HCT116 (cell line): ENCODE results near the gene CAMSAP1. TPM values are rescaled to one million over a fixed set of nuclear protein-coding genes. Genes with fewer than 3 reads are reported as not detected.

Experiments
- ATAC-seq: fragments of 200-7000 bp; cut with Tn5 transposase; 2 replicates; pipeline ENCODE4 v1.9.1; 2020; ENCODE audit warnings: mild to moderate bottlenecking, moderate library complexity
- BruUV-seq: library from RNA; stranded (reverse); fragments of 400-500 nt; replicated peaks from 2 replicates; lab custom pipeline; 2021; lab: Mats Ljungman, UMichigan
- CTCF ChIA-PET: fragments of 300-600 bp; sonication (Branson Sonifier 250); formaldehyde crosslinking; loops from one replicate; lab custom pipeline; 2021; ENCODE audit warnings: antibody characterized with exemption; lab: Charles Lee
- POLR2A ChIA-PET: fragments of 300-600, 350-600 bp; sonication (Branson Sonifier 250); formaldehyde crosslinking; loops from one replicate; lab custom pipeline; 2021; ENCODE audit warnings: antibody characterized with exemption; lab: Charles Lee
- RAD21 ChIA-PET, 2 experiments: fragments of 300-600 bp; sonication (Branson Sonifier 250); formaldehyde crosslinking; loops; one replicate each; lab custom pipeline; 2023; ENCODE audit warnings: low total read pairs in 2 of 2; ENCODE audit not compliant: uncharacterized antibody in 2 of 2, unreplicated experiment in 2 of 2, low non-redundant PET in 1 of 2; lab: Charles Lee
- DNase-seq: peaks from one replicate; pipeline ENCODE4 v3.0.0-alpha.2; 2010; ENCODE audit warnings: low read depth, low spot score
- H2AFZ ChIP-seq: fragments of 200-600 bp; shearing (Covaris generic), sonication (generic); 2 replicates; pipeline ENCODE4 v1.6.1; 2017; ENCODE audit warnings: low read depth, mixed run types, mixed read lengths, antibody characterized with exemption, low read length; ENCODE audit not compliant: poor library complexity, severe bottlenecking
- H3K27ac ChIP-seq: 2 replicates; pipeline ENCODE4 v1.5.1; 2012; ENCODE audit warnings: low read depth, low read length
- H3K27me3 ChIP-seq: fragments of 200-600 bp; sonication (generic); 2 replicates; pipeline ENCODE4 v1.6.1; 2016; ENCODE audit warnings: mixed run types, low read length, mixed read lengths; ENCODE audit not compliant: insufficient read depth
- H3K36me3 ChIP-seq, 2 experiments: fragments of 200-500 bp in 1 of 2; fragments of 200-600 bp in 1 of 2; sonication (Bioruptor generic) in 1 of 2; sonication (generic) in 1 of 2; 2 replicates each; pipeline versions ENCODE4 v1.5.1 to v1.6.1; 2014 to 2016; ENCODE audit warnings: low read length in 2 of 2, inconsistent platforms in 1 of 2, mixed read lengths in 1 of 2, mixed run types in 1 of 2; ENCODE audit not compliant: insufficient read depth in 2 of 2, control insufficient read depth in 1 of 2
- H3K4me1 ChIP-seq, 2 experiments: fragments of 200-600 bp in 1 of 2; sonication (generic) in 1 of 2; 2 replicates each; pipeline versions ENCODE4 v1.5.1 to v1.6.1; 2012 to 2017; ENCODE audit warnings: low read length in 2 of 2, inconsistent platforms in 1 of 2, mild to moderate bottlenecking in 1 of 2, mixed read lengths in 1 of 2, mixed run types in 1 of 2, moderate library complexity in 1 of 2; ENCODE audit not compliant: insufficient read depth in 2 of 2, control insufficient read depth in 1 of 2
- H3K4me2 ChIP-seq: fragments of 200-600 bp; sonication (generic); 2 replicates; pipeline ENCODE4 v1.6.1; 2017; ENCODE audit warnings: mixed run types, low read length, mixed read lengths
- H3K4me3 ChIP-seq, 2 experiments: fragments of 200-600 bp in 1 of 2; sonication (generic) in 1 of 2; replicated peaks in 1 of 2; 2 replicates each; pipeline ENCODE4 v1.5.1; 2011 to 2016; ENCODE audit warnings: low read length in 2 of 2, control low read depth in 1 of 2, low read depth in 1 of 2, mild to moderate bottlenecking in 1 of 2, mixed read lengths in 1 of 2, mixed run types in 1 of 2
- H3K79me2 ChIP-seq: fragments of 200-600 bp; sonication (generic); 2 replicates; pipeline ENCODE4 v1.6.1; 2017; ENCODE audit warnings: mild to moderate bottlenecking, mixed run types, low read length, moderate library complexity, mixed read lengths; ENCODE audit not compliant: insufficient read depth
- H3K9ac ChIP-seq: fragments of 200-600 bp; sonication (generic); 2 replicates; pipeline ENCODE4 v1.6.1; 2016; ENCODE audit warnings: low read length, mixed read lengths
- H3K9me2 ChIP-seq: fragments of 200-600 bp; sonication (generic), shearing (Covaris generic); 2 replicates; pipeline ENCODE4 v1.6.1; 2017; ENCODE audit warnings: mixed run types, mild to moderate bottlenecking, moderate library complexity; ENCODE audit not compliant: insufficient read depth
- H3K9me3 ChIP-seq, 2 experiments: fragments of 200-500 bp in 1 of 2; fragments of 200-600 bp in 1 of 2; sonication (Bioruptor generic) in 1 of 2; sonication (generic) in 1 of 2; 2 replicates each; pipeline ENCODE4 v1.6.1; 2014 to 2017; ENCODE audit warnings: low read length in 2 of 2, mixed read lengths in 2 of 2, inconsistent platforms in 1 of 2, low read depth in 1 of 2, mild to moderate bottlenecking in 1 of 2, mixed run types in 1 of 2, moderate library complexity in 1 of 2; ENCODE audit not compliant: control insufficient read depth in 1 of 2, insufficient read depth in 1 of 2
- H4K20me1 ChIP-seq: fragments of 200-600 bp; sonication (generic), shearing (Covaris generic); 2 replicates; pipeline ENCODE4 v1.6.1; 2017; ENCODE audit warnings: mixed run types, mild to moderate bottlenecking, moderate library complexity; ENCODE audit not compliant: insufficient read depth
- CBX3 ChIP-seq: IDR thresholded peaks from 2 replicates; pipeline ENCODE4 v1.6.1; 2012; ENCODE audit warnings: low read depth
- RAD21 ChIP-seq: IDR thresholded peaks from 2 replicates; pipeline ENCODE4 v1.6.1; 2012; ENCODE audit warnings: low read depth, mild to moderate bottlenecking
- ZNF274 ChIP-seq: fragments of 200-500 bp; sonication (Bioruptor generic); IDR thresholded peaks from 2 replicates; pipeline ENCODE4 v1.6.1; 2014; ENCODE audit warnings: mild to moderate bottlenecking, low read depth, low read length, inconsistent platforms
- intact Hi-C: fragments of 100-400 bp; cut with micrococcal nuclease; formaldehyde crosslinking; loops from 2 replicates; pipeline ENCODE4 v1.10.0; 2022
- total RNA-seq: library from RNA; stranded (reverse); gene quantifications from one replicate; pipeline ENCODE4 v1.2.1, GENCODE V29; 2021; ENCODE audit not compliant: unreplicated experiment
- TF ChIP-seq, protein P1 (sequence below): IDR thresholded peaks from 2 replicates; pipeline ENCODE4 v1.6.1; 2012
- TF ChIP-seq, protein P2 (sequence below), 3 experiments: fragments of 200-600 bp in 1 of 3; sonication (generic) in 1 of 3; IDR thresholded peaks in 2 of 3; conservative IDR thresholded peaks in 1 of 3; 2 replicates each; pipeline ENCODE4 v1.5.1; 2012 to 2017; ENCODE audit warnings: low read depth in 2 of 3, low read length in 2 of 3, antibody characterized with exemption in 1 of 3, borderline replicate concordance in 1 of 3, control low read depth in 1 of 3, mild to moderate bottlenecking in 1 of 3, mixed read lengths in 1 of 3, mixed run types in 1 of 3, moderate library complexity in 1 of 3; ENCODE audit not compliant: insufficient read depth in 1 of 3

CAMSAP1 gene
- total RNA-seq, 1 experiment from 2014 or later = 33.1 TPM

DNA sequence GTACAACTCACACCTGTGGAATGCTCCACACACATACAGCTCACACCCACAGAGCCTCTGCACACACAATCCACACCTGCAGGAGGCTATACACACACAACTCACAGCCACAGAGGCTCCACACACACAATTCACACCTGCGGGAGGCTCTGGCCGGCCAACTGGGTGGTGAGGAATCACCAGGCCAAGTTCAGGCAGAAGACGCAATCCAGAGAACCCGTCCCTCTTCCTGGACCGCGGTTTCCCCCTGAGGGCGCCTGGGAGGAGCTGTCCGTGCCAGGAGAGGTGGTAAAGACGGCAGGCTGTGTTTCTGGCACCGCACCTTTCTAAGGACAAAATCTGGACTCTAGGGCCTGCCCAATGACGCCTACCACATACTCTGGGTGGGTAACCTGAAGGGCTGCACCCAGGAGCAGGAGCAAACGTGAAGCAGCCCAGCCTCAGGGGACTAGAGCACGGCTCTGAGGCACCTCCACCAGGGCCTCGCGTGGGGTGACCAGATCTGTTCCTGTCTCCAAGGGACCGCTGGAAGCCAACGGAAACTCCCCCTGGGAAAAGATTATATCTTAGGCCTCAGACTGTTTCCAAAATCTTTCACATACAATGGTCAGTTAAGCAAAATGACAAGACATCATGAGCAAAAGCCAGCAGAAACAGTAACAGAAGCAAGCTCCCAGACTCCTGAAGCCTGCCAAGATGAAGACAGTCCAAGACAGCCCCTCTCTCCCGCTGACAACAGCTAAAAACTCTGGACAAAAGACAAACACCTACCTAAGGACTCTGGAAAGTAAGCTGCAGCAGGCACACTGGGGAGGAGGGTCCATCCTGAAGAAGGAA is 16.9 kb downstream of the CAMSAP1 start:
- ChIA-PET POLR2A (no interaction called here), CTCF (interaction anchor here (0.6 kb wide), 1 partner anchor 14 kb away, joined by 5 read pairs; no protein-coding TSS in a partner anchor), RAD21 (no interaction called here)
- H2AFZ ChIP-seq = no peak overlapping the region
- H3K9me3 ChIP-seq = no peaks in the 10 kb centered on the region
- TF ChIP-seq RAD21 (no peak), ZNF274 (no peak), CBX3 (no peak)
- TF ChIP-seq, protein P1, sequence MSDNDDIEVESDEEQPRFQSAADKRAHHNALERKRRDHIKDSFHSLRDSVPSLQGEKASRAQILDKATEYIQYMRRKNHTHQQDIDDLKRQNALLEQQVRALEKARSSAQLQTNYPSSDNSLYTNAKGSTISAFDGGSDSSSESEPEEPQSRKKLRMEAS = no peak
- TF ChIP-seq, protein P2, sequence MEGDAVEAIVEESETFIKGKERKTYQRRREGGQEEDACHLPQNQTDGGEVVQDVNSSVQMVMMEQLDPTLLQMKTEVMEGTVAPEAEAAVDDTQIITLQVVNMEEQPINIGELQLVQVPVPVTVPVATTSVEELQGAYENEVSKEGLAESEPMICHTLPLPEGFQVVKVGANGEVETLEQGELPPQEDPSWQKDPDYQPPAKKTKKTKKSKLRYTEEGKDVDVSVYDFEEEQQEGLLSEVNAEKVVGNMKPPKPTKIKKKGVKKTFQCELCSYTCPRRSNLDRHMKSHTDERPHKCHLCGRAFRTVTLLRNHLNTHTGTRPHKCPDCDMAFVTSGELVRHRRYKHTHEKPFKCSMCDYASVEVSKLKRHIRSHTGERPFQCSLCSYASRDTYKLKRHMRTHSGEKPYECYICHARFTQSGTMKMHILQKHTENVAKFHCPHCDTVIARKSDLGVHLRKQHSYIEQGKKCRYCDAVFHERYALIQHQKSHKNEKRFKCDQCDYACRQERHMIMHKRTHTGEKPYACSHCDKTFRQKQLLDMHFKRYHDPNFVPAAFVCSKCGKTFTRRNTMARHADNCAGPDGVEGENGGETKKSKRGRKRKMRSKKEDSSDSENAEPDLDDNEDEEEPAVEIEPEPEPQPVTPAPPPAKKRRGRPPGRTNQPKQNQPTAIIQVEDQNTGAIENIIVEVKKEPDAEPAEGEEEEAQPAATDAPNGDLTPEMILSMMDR (IDR thresholded peaks at IDR 0.05 in 2 of 3, conservative IDR thresholded peaks at IDR 0.05 in 1 of 3; ENCODE audit: borderline replicate concordance in 1 of 3, insufficient read depth in 1 of 3, low read depth in 2 of 3, low read length in 2 of 3) = no peak
- H3K79me2 ChIP-seq = peaks cover 100% of the 10 kb centered on the region
- no peaks in the 10 kb centered on the region for H3K9me2 ChIP-seq
- ATAC-seq (peak; percentile 70), DNase-seq (no peak)
- no peaks in the 10 kb centered on the region for H3K36me3 ChIP-seq
- H3K9ac ChIP-seq = peak overlapping the region; percentile 24; the same call in 1 of the 2 replicates
- peaks cover 4% of the 10 kb centered on the region; the same call in 1 of the 2 replicates for H4K20me1 ChIP-seq
- intact Hi-C loops = no loop called here
- no peak overlapping the region for H3K4me3 ChIP-seq
- H3K4me2 ChIP-seq = peak overlapping the region; percentile 52
- peaks cover 19 to 40% of the 10 kb centered on the region in 2 experiments for H3K4me1 ChIP-seq
- peak overlapping the region; percentile 13; the same call in 1 of the 2 replicates for H3K27ac ChIP-seq
- no TSS peak for BruUV-seq
- H3K27me3 ChIP-seq = no peaks in the 10 kb centered on the region
